IPS DF 4.7 (cell line): Measurements from ENCODE around the gene GADD45A.
"Not testable (repeated sequence)": the region's sequence is repeated elsewhere in the genome, so short reads cannot be mapped to it uniquely, and the experiment has no call there.

ENCODE experiments used
- DNase-seq: peaks from one replicate; pipeline ENCODE4 v3.0.0-alpha.2; 2013; ENCODE audit warnings: low spot score; ENCODE audit errors: extremely low read depth

GADD45A gene

GRCh38 chr1:67719329-67720196 lies 34.6 kb downstream of the GADD45A start:
- DNase-seq: no peak

DNA sequence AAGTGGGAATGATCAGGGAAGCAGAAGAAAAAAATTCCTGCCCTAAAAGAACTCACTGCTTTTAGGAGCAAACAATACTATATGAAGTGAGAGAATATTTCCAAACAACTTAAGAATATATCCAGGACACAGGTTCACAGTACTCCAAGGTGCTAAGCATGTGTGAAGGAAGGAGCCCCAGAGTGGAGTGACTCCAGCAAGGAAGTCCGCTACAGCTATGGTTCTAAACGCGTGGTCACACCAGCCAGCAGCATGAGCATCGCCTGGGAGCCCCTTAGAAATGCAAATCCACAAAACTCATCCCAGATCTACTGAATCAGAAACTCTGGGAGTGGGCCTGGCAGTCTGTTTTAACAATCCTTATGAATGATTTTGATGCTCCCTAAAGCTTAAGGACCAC lies 36.1 kb downstream of the GADD45A start:
- DNase-seq: no peak

GRCh38 chr1:67721650-67722291 lies 36.8 kb downstream of the GADD45A start:
- no peak for DNase-seq

GRCh38 chr1:67722292-67722944 lies 37.4 kb downstream of the GADD45A start:
- no peak for DNase-seq

- DNase-seq: no peak
Measured at GRCh38 chr1:67723126-67723525, 38.1 kb downstream of the GADD45A start.

- no peak for DNase-seq
Measured at GRCh38 chr1:67723620-67724019, 38.6 kb downstream of the GADD45A start.

- DNase-seq: no peak
Measured at GRCh38 chr1:67724928-67725560, 40.0 kb downstream of the GADD45A start.

- DNase-seq: no peak
Measured at GRCh38 chr1:67726224-67726623, 41.2 kb downstream of the GADD45A start.

- no peak for DNase-seq
Measured at GRCh38 chr1:67729872-67730271, 44.9 kb downstream of the GADD45A start.

DNA sequence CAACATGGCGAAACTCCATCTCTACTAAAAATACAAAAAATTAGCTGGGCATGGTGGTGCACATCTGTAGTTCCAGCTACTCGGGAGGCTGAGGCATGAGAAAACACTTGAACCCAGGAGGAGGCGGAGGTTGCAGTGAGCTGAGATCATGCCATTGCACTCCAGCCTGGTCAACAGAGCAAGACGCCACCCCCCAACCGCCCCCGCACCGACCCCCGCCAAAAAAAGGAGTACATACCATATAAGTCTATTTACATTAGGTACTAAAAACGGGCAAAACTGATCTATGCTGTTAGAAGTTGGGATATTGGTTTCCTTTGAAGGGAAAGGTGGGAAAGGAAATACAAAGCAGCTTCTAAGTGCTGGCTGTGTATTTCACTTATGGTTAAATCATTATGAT lies 45.3 kb downstream of the GADD45A start:
- DNase-seq: not testable (repeated sequence)

GRCh38 chr1:67731322-67731721 lies 46.3 kb downstream of the GADD45A start:
- no peak for DNase-seq

- no peak for DNase-seq
Measured at GRCh38 chr1:67732750-67733151, 47.8 kb downstream of the GADD45A start.

DNA sequence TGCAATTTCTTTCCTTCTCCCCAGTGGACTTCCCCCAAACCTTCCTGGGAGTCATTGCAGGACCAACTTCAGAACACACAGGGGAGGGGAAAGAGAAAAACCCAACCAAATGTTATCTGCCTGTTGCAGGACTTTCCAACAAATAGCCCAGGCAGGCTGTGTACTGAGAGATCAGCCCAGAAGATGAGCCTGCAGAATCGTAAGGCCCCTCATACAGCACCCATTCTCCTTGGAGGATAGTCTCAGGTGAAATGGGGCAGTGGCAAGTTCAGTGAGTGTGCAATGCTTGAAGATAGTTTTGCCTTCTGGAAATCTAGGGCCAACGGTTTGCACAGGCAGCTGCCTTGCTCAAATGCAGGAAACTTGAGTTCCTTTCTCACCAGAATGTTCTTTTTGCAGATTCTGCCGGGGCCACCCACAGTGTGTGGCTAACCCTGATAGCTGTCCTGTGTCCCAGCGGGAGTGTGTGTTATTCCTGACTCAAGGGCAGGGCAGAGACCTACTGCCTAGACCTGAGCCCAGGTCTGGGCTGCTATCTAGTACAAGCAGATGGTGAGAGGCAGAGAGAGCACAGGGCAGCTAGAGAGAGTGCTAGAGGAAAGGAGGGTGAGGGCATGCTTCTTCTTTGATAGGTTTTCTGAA lies 48.8 kb downstream of the GADD45A start:
- no peak for DNase-seq

DNA sequence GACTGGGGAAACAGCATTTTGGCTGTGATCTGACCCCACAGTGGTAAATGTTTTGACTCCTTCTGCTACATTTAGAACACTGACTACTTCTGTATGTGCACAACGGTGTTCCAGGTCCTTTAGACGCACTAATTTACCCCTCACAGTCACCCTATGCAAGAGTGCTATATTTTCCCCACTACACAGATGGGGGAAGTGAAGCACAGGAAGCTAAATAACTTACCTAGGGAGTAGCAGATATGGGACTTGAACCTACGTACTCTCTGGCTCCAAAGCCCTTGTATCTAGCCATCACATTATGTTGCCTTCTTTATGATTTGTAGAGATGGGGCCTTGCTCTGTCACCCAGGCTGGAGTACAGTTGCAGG lies 49.3 kb downstream of the GADD45A start:
- DNase-seq: no peak

GRCh38 chr1:67735206-67735605 lies 50.2 kb downstream of the GADD45A start:
- no peak for DNase-seq

GRCh38 chr1:67735806-67736627 lies 51.0 kb downstream of the GADD45A start:
- no peak for DNase-seq

GRCh38 chr1:67736750-67737149 lies 51.7 kb downstream of the GADD45A start:
- DNase-seq: no peak

DNA sequence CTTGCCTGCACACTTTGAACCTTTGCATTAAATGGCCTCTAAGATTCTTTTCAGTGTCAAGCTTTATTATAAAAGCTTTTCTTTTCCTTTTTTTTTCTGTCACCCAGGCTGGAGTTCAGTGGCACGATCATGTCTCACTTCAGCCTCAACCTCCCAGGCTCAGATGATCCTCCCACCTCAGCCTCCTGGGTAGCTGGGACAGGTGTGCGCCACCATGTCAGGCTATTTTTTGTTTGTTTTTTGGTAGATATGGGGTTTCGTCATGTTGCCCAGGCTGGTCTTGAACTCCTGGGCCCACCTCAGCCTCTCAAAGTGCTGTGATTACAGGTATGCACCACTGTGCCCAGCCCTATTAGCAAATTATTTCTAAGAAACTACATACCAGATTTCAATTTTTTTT lies 52.9 kb downstream of the GADD45A start:
- no peak for DNase-seq
